GM18519 (cell line): ENCODE data around the gene RUVBL1.

Experiments
- ATAC-seq: cut with Tn5 transposase; IDR thresholded peaks from one replicate; pipeline ENCODE4 v1.9.1; 2021; ENCODE audit warnings: mild to moderate bottlenecking, moderate library complexity; ENCODE audit not compliant: unreplicated experiment, low FRiP score

RUVBL1 gene

GRCh38 chr3:128083980-128084674, 39.5 kb downstream of the RUVBL1 start:
- ATAC-seq: no peak

- ATAC-seq: no peak
These were observed 40.2 kb downstream of the RUVBL1 start for GRCh38 chr3:128083396-128083795.

GRCh38 chr3:128082546-128082945, 41.1 kb downstream of the RUVBL1 start:
- ATAC-seq: no peak

GRCh38 chr3:128081846-128082245, 41.8 kb downstream of the RUVBL1 start:
- ATAC-seq: no peak

GRCh38 chr3:128081226-128081625, 42.4 kb downstream of the RUVBL1 start:
- no peak for ATAC-seq

GRCh38 chr3:128080323-128081080, 43.1 kb downstream of the RUVBL1 start:
- no peak for ATAC-seq

GRCh38 chr3:128079823-128080222, 43.8 kb downstream of the RUVBL1 start:
- no peak for ATAC-seq

GRCh38 chr3:128078875-128079274, 44.7 kb downstream of the RUVBL1 start:
- ATAC-seq: no peak

GRCh38 chr3:128078322-128078721, 45.3 kb downstream of the RUVBL1 start:
- ATAC-seq: no peak

GRCh38 chr3:128077665-128078064, 45.9 kb downstream of the RUVBL1 start:
- ATAC-seq: no peak

GRCh38 chr3:128077202-128077624, 46.4 kb downstream of the RUVBL1 start:
- no peak for ATAC-seq

GRCh38 chr3:128076483-128077201, 47.0 kb downstream of the RUVBL1 start:
- ATAC-seq: no peak

- no peak for ATAC-seq
These were observed 47.8 kb downstream of the RUVBL1 start for GRCh38 chr3:128075522-128076482.

GRCh38 chr3:128074851-128075521, 48.6 kb downstream of the RUVBL1 start:
- ATAC-seq: no peak

GRCh38 chr3:128073807-128074206, 49.8 kb downstream of the RUVBL1 start:
- ATAC-seq: no peak

GRCh38 chr3:128073185-128073725, 50.4 kb downstream of the RUVBL1 start:
- no peak for ATAC-seq

- ATAC-seq: no peak
These were observed 51.0 kb downstream of the RUVBL1 start for GRCh38 chr3:128072454-128073184.

GRCh38 chr3:128071771-128072453, 51.7 kb downstream of the RUVBL1 start:
- ATAC-seq: no peak
